HG02610 (cell line): ENCODE results near the gene PCDHGB6.
"Not testable (repeated sequence)": the region's sequence is repeated elsewhere in the genome, so short reads cannot be mapped to it uniquely, and the experiment has no call there.

Source experiments
- ATAC-seq: cut with Tn5 transposase; IDR thresholded peaks from one replicate; pipeline ENCODE4 v1.9.1; 2021; ENCODE audit warnings: mild to moderate bottlenecking, moderate library complexity; ENCODE audit not compliant: unreplicated experiment

Gene PCDHGB6

DNA sequence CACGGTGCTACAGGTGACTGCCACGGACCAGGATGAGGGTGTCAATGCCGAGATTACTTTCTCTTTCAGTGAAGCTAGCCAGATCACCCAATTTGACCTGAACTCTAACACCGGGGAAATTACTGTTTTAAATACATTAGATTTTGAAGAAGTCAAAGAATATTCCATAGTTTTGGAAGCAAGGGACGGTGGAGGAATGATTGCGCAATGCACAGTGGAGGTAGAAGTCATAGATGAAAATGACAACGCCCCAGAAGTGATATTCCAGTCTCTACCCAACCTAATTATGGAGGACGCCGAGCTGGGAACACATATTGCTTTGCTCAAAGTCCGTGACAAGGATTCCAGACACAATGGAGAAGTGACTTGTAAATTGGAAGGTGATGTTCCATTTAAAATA lies 19.2 kb upstream of the PCDHGB6 start:
- no peak for ATAC-seq

GRCh38 chr5:141389153-141390042 lies 18.4 kb upstream of the PCDHGB6 start:
- no peak for ATAC-seq

DNA sequence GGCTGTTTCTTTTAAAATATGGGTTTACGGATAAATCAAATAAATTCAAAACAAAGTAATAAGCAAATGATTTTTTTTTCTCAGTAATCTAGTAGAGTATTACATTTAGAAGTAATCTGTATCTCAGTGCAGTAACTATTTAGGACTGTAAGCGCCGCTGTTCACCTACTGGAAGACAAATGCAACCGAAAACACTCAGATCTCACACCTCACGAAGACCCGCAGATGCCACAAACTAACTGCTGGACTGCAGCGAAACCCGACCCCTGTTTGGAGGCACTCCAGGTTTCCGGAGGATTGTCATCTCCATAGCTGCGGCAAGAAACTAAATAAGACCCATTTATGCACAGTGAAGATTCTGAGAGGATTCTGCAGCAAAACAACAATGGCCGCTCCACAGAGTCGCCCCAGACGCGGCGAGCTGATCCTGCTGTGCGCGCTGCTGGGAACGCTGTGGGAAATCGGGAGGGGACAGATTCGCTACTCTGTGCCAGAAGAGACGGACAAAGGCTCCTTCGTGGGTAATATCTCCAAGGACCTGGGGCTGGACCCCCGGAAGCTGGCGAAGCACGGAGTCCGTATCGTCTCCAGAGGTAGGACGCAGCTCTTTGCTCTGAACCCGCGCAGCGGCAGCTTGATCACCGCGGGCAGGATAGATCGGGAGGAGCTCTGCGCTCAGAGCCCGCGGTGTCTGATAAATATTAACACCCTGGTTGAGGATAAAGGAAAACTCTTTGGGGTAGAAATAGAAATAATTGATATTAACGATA lies 15.2 kb upstream of the PCDHGB6 start, which contains the start of gene PCDHGA8:
Gene PCDHGA8 (plus strand): TSS at position 205 of the 770 bp plus-strand sequence. CDS start 181 bp downstream, at position 386.
- ATAC-seq = no peak

DNA sequence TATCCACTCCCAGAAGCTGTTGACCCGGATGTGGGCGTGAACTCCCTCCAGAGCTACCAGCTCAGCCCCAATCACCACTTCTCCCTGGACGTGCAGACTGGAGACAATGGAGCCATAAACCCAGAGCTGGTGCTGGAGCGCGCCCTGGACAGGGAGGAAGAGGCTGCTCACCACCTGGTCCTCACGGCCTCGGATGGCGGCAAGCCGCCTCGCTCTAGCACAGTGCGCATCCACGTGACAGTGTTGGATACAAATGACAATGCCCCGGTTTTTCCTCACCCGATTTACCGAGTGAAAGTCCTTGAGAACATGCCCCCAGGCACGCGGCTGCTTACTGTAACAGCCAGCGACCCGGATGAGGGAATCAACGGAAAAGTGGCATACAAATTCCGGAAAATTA lies 14.6 kb upstream of the PCDHGB6 start:
- no peak for ATAC-seq

GRCh38 chr5:141394401-141395187 lies 13.2 kb upstream of the PCDHGB6 start:
- not testable (repeated sequence) for ATAC-seq

DNA sequence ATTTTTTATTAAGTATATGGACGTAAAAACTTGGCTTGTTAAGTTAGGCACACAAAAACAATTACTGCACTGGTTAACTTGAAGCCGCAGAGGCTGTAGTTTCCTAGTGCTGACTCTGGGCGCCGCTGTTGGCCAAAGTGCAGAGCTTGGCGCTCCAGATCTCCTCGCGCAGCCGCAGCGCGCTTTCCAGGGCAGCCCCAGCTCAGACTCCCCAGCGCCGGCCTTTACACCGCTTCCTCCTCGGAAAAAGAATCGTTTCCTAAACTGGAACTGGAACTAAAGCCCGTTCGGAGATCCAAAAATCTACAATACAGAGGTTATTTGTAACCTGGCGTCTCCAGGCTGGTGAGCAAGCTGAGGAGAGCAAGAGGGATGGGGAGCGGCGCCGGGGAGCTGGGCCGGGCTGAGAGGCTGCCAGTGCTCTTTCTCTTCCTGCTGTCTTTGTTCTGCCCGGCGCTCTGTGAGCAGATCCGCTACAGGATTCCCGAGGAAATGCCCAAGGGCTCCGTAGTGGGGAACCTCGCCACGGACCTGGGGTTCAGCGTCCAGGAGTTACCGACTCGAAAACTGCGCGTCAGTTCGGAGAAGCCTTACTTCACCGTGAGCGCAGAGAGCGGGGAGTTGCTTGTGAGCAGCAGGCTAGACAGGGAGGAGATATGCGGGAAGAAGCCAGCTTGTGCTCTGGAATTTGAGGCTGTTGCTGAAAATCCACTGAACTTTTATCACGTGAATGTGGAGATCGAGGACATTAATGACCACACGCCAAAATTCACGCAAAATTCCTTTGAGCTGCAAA lies 9.9 kb upstream of the PCDHGB6 start, which contains the start of gene PCDHGB5:
Gene PCDHGB5 (plus strand): TSS at position 192 of the 796 bp plus-strand sequence. CDS start 181 bp downstream, at position 373.
- peak; percentile 95 for ATAC-seq

GRCh38 chr5:141398608-141399007 lies 9.2 kb upstream of the PCDHGB6 start:
- no peak for ATAC-seq

- no peak for ATAC-seq
These were observed 8.1 kb upstream of the PCDHGB6 start for GRCh38 chr5:141399555-141400258.

GRCh38 chr5:141402553-141403243 lies 5.1 kb upstream of the PCDHGB6 start, which contains the start of gene PCDHGA9:
Gene PCDHGA9 (plus strand): TSS chr5:141402778. CDS start chr5:141402953, 175 bp downstream.
- no peak for ATAC-seq

DNA sequence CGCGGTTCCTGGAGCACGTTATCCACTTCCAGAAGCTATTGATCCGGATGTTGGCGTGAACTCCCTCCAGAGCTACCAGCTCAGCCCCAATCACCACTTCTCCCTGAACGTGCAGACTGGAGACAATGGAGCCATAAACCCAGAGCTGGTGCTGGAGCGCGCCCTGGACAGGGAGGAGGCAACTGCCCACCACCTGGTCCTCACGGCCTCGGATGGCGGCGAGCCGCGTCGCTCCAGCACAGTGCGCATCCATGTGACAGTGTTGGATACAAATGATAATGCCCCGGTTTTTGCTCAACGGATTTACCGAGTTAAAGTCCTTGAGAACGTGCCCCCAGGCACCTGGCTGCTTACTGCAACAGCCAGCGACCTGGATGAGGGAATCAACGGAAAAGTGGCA lies 4.4 kb upstream of the PCDHGB6 start:
- no peak for ATAC-seq

DNA sequence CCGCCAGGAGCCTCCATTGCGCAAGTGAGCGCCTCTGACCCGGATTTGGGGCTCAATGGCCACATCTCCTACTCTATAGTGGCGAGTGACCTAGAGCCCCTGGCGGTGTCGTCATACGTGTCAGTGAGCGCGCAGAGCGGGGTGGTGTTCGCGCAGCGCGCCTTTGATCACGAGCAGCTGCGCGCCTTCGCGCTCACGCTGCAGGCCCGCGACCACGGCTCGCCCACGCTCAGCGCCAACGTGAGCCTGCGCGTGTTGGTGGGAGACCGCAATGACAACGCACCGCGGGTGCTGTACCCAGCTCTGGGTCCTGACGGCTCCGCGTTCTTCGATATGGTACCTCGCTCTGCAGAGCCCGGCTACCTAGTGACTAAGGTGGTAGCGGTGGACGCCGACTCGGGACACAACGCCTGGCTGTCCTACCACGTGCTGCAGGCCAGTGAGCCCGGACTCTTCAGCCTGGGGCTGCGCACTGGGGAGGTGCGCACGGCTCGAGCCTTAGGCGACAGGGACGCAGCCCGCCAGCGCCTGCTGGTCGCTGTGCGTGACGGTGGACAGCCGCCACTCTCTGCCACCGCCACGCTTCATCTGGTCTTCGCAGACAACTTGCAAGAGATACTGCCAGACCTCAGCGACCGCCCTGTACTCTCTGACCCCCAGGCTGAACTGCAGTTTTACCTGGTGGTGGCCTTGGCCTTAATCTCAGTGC lies 1.9 kb downstream of the PCDHGB6 start:
- no peak for ATAC-seq

DNA sequence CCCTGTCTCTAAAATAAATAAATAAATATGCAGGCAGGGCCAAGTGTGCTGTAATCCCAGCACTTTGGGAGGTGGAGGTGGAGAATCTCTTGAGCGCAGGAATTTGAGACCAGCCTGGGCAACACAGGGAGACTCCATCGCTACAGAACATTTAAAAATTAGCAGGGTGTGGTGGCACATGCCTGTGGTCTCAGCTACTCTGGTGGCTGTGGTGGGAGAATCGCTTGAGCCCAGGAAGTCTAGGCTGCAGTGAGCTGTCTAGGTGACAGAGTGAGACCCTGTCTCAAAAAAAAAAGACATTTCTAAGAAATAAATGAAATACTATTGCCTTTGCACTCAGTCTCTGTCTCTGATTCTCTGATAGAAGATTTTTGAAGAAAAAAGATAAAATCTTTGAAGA lies 3.8 kb downstream of the PCDHGB6 start:
- no peak for ATAC-seq

DNA sequence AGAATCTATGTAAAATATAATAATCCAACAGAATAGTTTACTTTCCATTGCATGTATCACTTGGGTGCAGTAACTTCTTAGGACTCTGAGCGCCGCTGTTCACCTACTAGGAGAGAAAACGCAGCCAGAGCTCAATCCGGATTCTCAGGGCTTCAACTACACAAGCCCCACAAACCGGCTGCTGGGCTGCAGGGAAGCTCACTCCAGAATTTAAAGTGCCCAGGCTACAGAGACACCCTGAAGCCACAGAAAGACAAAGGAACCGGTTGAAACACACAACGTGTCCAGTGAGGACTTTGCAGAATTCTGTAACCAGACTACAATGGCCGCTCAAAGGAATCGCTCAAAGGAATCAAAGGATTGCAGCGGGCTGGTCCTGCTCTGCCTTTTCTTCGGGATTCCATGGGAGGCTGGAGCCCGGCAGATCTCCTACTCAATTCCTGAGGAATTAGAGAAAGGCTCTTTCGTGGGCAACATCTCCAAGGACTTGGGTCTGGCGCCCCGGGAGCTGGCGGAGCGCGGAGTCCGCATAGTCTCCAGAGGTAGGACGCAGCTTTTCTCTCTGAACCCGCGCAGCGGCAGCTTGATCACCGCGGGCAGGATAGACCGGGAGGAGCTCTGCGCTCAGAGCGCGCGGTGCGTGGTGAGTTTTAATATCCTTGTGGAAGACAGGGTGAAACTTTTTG lies 5.2 kb downstream of the PCDHGB6 start, which contains the start of gene PCDHGA10:
Gene PCDHGA10 (plus strand): TSS at position 134 of the 686 bp plus-strand sequence. CDS start 189 bp downstream, at position 323.
- peak; percentile 51 for ATAC-seq

GRCh38 chr5:141413540-141414069 lies 5.8 kb downstream of the PCDHGB6 start:
- ATAC-seq = no peak

GRCh38 chr5:141414548-141415274 lies 6.9 kb downstream of the PCDHGB6 start:
- ATAC-seq = not testable (repeated sequence)

DNA sequence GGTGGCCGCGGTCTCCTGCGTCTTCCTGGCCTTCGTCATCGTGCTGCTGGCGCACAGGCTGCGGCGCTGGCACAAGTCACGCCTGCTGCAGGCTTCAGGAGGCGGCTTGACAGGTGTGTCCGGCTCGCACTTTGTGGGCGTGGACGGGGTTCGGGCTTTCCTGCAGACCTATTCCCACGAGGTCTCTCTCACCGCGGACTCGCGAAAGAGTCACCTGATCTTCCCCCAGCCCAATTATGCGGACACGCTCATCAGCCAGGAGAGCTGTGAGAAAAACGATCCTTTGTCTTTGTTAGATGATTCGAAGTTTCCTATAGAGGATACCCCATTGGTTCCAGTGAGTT lies 7.4 kb downstream of the PCDHGB6 start:
- not testable (repeated sequence) for ATAC-seq
